ENCODE data around the gene ESPN.

ESPN gene

DNA sequence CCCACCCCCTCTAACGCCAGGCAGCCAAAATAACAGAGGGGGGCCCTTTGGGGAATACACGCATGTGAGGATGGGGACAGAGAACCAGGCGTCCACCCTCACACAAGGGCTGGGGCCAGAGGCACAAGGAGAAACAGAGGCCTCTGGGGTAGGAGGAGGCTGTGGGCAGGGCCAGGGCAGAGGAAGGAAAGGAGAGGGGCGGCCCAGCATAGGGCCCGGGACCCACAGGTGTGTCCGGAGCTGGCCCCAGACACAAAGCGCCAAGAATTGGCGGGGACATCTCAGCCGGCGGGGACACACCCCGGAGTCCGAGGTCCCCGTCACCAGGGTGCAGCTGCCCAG, 60.2 kb downstream of the ESPN start:
- TF ChIP-seq, protein P1, sequence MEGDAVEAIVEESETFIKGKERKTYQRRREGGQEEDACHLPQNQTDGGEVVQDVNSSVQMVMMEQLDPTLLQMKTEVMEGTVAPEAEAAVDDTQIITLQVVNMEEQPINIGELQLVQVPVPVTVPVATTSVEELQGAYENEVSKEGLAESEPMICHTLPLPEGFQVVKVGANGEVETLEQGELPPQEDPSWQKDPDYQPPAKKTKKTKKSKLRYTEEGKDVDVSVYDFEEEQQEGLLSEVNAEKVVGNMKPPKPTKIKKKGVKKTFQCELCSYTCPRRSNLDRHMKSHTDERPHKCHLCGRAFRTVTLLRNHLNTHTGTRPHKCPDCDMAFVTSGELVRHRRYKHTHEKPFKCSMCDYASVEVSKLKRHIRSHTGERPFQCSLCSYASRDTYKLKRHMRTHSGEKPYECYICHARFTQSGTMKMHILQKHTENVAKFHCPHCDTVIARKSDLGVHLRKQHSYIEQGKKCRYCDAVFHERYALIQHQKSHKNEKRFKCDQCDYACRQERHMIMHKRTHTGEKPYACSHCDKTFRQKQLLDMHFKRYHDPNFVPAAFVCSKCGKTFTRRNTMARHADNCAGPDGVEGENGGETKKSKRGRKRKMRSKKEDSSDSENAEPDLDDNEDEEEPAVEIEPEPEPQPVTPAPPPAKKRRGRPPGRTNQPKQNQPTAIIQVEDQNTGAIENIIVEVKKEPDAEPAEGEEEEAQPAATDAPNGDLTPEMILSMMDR (conservative IDR thresholded peaks at IDR 0.05), result no peak
- H3K27ac ChIP-seq, result peak overlapping the region; percentile 45; the same call in 1 of the 2 replicates

DNA sequence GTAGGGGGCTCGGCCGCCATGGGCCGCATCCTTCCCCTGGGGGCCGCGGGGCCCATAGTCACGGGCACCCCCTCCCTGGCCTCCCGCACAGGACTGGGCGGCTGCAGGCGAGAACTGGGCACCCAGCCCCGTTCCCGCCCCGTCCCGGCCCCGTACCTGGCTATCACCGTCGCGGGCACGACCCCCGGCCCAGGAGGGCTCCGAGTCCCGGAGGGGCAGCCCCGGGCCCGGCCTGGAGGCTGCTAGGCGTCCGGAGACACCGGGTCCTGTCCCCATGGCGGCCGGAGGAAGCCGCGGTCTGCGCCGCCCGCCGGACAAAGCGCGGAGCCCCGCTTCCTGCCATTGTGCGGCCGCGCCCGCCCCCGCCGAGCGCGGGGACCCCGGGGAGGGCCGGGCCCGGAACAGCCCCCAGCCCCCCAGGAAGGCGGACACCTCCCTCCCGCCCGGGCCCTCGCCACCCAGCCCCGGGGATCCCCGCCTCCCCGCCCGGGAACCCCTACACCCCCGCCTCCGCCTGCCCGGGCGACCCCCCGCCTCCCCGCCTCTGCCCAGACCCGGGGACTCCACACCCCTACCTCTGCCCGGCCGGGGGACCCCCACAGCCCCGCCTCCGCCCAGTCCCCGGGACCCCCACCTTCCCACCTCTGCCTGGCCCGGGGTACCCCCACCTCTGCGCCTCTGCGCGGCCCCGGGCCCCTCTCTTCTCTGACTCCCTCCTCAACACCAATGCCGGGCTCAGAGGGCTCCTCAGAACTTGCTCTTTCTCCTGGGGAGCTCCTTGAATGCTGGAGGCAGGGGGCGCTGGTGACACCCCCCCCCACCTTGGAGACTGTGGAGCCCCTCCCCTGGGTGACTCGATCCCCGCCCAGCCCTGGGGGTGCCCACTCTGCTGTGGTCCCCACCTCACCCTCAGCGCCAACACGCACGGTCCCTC, 60.9 kb downstream of the ESPN start:
- TF ChIP-seq, protein P1 (conservative IDR thresholded peaks at IDR 0.05), result no peak
- peak overlapping the region; percentile 45; the same call in 1 of the 2 replicates for H3K27ac ChIP-seq

DNA sequence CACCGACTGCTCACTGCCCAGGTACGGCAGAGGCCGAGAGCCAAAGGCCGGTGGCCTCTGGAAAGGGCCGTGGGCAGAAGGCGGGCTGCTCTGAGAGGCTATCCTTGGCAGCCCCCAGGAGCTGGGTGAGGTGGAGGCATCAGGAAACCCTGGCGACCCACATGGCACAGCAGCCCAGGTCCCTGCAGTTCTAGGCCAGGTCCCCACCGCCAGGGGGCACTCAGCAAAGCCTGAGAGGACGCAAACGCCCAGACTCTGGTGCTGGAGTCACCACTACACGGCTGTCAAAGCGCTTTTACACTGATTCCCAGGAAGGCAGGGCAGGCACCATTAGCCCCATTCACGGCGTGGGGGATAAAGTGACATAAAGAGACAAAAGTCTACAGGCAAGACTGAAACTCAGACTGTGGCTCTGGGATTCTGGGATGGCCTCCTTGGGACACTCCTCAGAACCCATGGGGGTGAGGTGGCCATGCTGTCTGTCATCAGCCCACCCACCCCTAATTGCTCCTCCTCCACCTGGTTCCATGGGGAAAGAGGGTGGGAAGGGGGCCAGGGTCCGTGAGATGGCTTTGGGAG, 61.9 kb downstream of the ESPN start:
- TF ChIP-seq, protein P1 (conservative IDR thresholded peaks at IDR 0.05), result peak; percentile 95
- H3K27ac ChIP-seq, result no peak overlapping the region

DNA sequence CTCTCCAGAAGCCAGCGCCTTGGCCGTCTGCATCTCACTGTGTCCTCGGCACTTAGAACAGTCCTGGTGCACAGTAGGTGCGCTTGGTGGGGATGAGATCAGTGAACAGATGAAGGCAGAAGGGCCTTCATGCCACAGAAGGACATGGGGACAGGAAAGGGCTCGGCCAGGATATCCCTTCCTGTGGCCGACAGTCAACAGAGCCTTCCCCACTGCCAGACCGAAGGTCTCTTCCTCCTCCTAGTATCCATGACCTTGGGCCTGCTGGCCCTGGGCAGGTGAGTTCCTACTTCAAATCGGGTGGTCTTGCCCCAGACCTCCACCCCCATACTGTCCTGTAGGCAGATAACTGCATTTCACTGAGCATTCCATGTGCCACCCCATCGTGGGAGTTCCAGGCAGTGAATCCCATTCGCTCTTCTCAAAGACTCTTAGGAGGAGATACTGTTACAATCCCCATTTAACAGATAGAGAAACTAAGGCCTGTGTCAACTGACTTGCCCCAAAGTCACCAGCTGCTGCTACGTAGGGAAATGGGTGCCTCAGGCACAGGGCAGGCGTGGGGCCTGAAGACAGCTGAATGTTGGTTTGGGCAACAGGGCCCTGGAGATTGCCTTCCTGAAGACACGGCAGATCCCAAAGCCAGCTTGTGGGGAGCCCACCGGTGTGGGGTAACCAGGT, 63.4 kb downstream of the ESPN start:
- TF ChIP-seq, protein P1 (conservative IDR thresholded peaks at IDR 0.05), result no peak
- H3K27ac ChIP-seq, result no peak overlapping the region

DNA sequence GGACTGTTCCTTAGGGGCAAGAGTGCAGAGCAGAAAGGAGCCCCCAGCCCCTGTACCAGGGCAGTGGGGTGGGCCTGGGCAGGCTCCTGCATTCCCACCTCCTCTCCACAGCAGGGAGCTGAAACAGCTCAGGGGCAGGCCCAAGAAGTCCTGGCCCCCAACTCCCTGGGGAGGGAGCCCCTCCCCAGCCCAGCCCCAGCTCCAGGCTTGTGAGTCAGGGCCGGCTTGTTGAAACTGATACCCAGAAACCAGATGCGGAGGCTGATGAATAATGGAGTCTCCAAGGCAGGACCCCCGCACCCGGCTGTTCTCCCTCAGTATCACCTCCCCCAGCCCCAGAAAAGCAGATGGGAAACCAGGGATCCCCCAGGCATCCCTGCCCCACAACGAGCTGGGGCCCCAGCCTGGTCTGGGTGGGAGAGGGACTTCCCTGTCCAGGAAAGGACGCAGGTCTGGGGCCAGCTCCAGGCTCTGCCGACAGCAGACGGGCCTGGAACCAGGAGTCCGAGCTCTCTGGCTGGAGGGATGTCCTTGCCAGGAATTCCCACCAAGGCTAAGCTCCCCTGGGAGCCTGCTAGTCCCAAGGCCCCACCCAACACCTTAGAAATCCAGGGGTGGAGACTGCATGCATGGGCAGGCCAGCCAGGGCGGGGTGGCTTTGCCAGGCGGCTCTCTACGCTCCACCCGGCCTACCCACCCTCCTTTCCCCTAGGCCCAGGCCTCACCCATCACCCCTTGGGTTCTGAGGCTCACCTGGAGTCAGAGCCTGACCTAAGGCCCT, 64.2 kb downstream of the ESPN start:
- H3K27ac ChIP-seq, result no peak overlapping the region

DNA sequence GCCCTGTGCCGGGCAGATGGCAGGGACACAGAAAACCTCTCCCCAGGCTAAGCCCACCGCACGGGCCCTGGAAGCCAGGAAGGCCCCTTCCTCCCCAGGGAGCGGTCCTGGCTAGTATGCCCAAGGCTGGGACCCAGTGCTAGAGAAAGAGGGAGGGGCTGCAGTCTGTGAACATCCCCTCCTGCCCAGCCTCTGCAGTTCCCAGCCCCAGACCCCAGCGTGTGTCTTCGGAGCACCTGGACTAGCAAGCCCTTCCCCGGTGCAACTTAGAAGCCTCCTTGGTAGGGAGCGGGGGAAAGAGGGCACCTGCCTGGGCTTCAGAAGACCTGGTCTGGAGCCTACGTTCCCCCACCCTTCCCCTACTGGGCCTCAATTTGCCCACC, 64.8 kb downstream of the ESPN start:
- no peak overlapping the region for H3K27ac ChIP-seq

More for the DNA sequence above, 64.2 kb downstream of the ESPN start:
- TF ChIP-seq, protein P1 (conservative IDR thresholded peaks at IDR 0.05), result no peak

More for the DNA sequence above, 64.8 kb downstream of the ESPN start:
- TF ChIP-seq, protein P1 (conservative IDR thresholded peaks at IDR 0.05), result no peak
